Activated naive CD8-positive, alpha-beta T cell treated with anti-CD3 and anti-CD28 coated beads, Interleukin-2, amount 50 U/mL, for 16 hours (primary cell): ENCODE results near the gene PREP.
"Not testable (repeated sequence)": the region's sequence is repeated elsewhere in the genome, so short reads cannot be mapped to it uniquely, and the experiment has no call there.

Experiments used
- DNase-seq: peaks from one replicate; pipeline ENCODE4 v3.0.0-alpha.2; 2020; ENCODE audit warnings: low read depth, low spot score

PREP gene

DNA sequence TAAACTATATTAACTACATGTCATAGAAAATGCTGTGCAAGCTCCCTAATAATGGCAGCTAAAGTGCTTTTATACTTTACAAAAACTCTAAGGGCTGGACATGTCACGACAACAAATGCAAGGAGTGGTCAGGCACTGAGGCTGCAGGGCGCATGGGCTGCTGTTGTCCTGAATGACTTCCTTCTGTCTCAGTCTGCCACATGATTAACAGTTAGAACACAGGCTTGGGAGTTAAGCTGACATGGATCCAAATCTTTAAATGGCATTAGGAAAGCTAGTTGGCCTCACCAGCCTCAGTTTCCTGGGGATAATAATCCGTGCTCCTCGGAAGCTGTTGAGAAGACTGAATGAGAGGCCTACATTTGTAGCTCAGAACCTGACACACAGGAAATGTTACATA is 57.4 kb downstream of the PREP start:
- no peak for DNase-seq

DNA sequence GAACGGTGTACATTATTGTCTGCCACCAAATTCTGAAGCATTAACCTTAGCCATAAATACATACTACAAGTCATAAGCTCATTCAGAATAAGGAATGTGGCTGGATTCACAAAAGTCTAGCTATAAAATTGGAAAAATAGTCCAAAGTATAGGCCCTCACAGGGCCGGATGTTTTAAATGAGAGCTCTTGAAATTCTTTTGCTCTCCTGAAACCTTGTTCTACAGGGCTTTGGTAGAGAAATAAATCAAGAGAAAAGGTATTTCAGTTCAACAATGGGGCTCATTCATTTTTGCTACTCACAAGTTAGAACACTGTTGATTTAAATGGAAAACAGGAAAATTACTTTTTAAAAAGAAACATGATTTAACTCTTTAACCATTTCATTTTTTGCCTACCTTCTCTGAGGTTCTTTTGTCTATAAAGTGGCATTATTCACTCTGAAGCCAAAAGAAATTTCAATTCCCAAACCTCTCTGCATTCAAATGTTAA is 58.0 kb downstream of the PREP start:
- DNase-seq: no peak

DNA sequence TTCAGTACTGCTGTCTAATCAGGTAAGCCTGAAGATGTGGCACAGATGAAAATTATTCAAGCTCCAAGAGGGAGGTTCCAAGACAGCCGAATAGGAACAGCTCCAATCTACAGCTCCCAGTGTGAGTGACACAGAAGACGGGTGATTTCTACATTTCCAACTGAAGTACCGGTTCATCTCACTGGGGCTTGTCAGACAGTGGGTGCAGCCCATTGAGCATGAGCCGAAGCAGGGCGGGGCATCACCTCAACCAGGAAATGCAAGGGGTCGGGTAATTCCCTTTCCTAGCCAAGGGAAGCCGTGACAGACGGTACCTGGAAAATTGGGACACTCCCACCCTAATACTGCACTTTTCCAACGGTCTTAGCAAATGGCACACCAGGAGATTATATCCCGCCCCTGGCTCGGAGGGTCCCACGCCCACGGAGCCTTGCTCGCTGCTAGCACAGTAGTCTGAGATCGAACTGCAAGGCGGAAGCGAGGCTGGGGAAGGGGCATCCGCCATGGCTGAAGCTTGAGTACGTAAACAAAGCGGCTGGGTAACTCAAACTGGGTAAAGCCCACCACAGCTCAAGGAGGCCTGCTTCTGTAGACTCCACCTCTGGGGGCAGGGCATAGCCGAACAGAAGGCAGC is 64.4 kb downstream of the PREP start:
- DNase-seq: not testable (repeated sequence)

DNA sequence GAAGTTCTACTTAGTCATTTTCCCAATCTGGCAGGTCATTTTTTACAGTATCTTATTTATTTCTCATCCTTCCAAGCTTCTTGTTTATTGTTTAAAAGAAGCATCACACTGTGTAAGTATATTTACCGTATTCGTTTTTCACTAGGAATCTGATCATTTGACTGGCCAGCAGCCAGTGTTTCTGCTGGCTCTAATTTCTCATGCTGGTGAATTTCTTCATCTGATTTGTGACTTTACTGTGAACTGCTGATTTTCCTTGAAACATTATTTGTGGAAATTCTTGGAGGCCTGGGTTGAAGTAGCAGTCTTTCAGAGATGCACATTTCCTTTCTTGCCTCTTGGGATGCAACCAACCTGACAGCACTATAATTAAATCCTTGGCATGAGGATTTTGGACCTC is 65.9 kb downstream of the PREP start:
- no peak for DNase-seq

DNA sequence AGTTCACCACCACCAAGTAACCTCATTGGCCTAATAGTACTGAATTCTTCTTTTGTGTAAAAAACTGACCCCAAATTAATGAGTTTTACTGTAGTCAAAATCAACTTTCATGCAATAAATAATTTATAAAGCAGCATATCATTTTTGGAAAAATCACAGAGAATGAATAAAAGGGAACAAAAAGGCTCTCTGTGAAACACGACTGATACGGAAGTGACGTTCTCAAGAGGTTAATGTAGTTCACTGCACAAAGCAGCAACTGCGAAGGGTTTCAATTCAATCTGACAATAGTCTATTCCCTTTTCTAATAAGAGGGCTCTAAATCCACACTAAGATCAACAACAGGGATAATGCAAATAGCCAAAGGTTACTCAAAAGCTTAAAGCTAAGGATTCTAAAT is 70.3 kb downstream of the PREP start:
- DNase-seq: no peak

DNA sequence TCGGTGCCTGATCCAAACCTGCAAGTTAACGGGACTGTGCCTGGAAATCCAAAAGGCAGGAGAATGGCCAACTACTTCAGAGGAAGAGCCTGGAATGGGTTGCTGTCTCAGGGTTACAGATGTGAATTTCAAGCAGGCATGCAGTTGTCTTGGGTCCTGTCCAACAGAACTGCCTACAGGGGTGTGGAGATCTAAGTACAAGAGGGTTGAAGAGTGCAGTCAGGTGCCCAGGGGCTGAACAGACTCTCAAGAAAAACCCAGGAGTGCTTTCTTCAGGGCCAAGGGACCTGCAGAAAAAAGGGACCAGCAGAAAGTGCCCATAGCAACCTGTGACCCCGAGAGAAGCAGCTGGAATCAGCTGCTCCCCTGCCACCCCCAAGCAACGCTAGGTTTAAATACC is 71.0 kb downstream of the PREP start:
- no peak for DNase-seq

DNA sequence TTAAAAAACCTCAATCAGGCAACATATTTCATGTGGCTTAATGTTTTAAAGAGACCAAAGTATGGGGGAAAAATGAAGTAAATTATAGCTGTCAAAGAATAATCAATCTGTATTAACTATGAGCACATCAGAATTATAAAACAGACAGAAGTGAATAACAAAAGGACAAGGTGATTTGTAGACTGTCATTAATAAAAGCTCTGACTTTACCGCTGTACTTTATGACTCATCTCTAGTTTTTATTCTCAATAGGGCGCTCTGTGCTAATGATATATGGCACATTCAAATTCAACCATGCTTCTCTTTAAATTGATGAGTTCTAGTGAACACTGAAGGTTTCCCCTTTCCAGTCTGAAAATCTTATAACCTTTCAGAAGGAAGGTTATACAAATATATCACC is 72.0 kb downstream of the PREP start:
- DNase-seq: no peak

DNA sequence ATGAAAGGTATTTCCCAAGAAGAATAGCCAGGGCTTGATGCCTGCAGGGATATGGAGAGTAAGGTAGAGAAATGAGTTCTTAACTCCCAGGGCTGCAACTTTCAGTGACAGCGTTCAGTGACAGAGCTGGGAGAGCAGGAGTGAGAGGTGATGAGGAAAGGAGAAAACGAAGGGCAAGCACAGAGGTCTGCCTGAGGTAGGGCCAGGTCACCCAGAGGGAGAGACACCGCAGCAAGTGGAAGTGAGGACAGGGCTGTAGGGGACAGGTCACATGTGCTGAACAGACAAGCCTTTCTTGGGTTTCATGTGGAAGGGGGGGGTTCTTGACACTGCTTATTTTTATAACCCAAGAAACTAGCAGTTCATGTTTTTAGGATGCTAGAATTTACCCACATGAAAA is 72.5 kb downstream of the PREP start:
- DNase-seq: no peak

DNA sequence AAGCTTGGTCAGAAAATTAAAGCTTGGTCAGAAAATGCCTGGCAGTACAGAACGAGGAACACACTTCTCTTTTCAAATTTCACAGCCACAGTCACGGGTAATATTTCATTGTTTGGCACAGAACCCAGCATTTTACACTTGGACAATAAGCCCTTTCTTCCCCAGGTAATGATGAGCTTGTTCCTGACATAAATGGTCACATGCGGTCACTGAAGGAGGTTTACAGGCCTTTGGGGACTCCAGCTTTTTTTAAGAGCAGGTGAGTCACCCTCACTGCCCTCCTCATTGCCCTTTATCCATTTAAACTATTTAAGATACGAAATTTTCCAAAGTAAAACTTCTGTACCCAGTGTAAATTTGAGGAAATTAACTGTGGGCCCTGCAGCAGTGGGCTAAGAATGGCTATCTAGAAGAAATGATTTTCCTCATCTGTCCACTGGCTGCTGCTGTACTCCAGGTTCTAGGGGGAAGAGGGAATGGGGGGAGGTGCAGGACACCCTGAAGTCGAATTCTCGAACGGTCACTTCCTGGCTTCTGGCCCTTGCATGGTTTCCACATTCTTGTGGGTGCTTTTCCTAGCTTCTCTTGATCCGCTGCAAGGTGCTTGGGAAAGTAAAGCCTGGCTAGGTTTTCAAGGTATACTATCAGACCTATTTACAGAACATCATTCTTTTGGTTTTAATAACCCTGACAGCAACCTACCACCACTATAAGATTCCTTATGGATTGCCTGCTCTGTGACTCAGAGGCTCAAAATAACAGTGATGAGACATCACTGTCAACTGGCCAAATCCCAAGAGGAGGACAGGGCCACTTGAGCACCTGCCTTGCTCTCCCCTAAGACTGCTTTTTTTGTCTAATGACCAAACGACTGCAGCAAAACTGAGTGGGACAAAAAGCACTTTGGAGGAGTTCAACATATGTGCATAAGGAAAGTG is 75.8 kb downstream of the PREP start:
- no peak for DNase-seq

DNA sequence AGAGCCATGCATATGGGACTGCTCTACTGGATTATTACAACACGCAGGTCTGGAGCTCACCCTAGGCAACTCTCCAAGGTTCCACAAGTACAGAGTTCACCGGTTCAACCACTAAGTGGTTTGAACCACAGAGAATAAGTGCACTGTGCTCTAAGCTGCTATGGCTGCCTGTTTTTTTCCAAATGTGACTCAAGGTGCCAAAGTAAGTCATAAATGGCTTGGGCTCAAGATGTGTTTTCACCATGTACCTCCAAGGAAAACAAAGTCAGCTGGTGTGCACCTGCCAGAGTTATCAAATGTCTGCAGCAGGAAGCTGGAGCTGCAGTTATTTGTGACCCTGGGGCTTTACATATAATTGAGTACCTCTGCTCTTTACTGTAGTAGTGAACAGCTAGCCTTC is 76.7 kb downstream of the PREP start:
- DNase-seq: no peak

DNA sequence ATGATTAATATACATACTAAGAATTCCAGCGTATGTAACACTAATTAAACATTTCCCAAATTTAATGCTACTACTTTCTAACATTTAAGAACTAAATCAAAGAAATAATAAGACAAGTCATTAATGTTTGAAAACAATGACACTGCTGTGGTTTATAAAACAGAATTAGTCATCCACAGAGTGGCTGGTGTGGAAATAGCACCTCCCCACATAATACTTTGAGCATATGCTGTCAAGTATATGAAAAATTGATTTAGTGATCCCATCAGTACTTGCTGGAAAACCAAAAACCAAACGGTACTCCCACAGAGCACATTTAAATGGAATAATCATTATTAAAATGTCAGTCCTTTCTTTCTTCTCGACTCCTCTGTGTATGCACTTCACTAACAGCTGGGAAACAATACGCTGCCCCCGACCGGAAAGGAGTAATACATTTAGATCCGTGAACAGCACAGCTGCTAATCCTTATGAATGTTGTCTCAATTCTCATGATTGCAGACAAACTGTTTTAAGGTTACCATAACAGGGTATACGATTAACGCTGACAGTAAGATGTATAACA is 78.4 kb downstream of the PREP start:
- DNase-seq: no peak

DNA sequence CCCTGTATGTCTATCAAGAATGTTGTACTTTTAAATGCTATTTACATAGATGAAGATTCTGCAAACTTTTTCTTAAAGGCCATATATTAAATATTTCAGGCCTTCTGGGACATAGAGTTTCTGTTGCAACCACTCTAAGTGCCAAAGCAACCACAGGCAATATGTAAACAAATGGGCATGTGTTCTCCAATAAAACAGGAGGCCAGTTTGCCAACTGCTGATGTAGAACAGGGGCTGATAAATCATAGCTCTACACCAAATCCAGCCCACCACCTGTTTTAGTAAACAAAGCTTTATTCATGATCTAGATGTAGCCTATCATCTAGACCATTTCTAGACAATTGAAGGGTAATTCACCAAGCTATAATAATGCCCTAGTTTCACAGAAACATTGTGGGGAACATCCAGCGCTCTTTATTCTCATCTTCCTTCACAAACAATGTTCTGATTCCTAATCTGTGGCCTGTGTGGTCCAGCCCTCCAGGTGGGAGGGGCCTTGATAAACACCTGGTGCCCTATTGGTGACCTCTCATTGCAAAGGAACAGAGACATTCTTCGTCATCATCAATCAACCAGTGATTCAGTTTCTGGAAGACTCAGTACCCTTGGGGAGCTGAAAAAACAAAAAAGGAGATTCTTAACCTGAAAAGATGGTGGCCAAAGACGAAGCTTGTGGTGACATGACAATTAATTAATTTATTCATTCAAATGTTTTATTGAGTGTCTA is 80.2 kb downstream of the PREP start:
- DNase-seq: no peak

DNA sequence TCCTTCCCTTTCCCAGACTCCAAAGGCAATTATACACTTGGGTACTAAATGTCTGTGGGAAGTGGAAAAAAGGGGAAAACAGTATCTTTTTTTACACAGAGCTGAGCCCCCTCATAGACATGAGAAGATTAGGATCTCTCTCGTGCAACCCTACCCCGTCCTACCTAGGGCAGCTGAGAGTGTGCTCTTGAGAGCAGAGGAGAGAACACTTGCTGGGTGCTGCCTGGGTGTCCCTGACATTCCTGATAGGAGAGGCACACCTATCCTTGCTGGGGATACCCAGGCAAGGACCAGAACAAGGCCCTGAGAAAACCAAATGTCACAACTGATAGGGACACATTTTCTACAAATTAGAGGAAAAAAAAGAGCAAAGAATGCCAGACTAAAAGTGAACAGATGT is 81.2 kb downstream of the PREP start:
- DNase-seq: no peak

DNA sequence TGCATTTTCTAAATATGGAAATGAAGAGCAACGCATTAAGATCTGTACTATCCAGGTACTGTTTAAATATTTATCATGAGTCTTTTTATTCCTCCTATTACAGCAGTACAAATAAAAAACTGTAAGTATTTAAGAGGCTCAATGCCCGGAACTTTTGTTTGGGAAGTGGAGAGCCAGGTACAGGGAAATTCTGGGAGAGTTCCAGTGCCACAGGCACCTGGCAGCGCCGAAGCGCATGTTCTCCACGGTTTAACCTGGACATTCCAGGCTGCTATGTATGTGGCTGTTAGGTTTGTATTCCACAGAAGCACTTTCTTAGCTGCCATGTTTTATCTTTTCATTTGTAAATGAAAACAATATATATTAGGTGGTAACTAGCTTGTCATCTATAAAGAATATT is 81.7 kb downstream of the PREP start:
- no peak for DNase-seq

DNA sequence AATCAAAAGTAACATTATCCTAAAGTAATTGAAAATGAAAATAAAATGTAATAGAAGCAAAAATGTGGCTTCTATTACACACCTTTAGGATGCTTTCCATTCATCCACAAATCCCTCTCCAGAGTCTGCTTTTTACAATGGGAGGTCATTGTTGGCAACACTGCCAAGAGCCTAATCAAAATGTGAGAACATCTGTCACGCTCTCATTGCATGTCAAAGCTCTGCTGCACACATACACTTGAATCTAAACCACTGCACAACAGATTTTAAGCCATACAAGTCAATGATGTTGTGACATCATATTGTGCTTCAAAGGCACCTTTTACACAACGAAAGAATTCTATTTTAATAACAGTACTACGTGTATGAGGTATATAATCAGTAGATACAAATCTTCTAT is 82.1 kb downstream of the PREP start:
- DNase-seq: no peak

DNA sequence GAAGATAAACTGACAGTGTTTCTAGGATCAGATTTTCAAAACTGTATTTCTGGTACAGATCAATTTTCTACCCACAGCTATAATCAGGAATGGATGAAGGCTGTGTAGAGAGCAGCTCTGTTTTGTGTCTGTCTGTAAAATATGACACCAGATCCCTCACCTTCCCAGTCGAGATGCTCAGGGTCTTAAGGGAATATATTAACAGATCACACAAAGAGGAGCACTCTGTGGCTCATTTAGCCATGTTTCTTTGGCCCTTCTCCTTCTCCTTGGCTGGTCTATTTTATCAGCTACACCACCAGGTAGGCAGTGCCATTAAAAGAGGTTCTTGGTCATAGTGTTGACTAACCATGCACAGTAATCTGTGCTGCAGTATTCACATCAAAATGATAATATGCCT is 82.6 kb downstream of the PREP start:
- DNase-seq: no peak

DNA sequence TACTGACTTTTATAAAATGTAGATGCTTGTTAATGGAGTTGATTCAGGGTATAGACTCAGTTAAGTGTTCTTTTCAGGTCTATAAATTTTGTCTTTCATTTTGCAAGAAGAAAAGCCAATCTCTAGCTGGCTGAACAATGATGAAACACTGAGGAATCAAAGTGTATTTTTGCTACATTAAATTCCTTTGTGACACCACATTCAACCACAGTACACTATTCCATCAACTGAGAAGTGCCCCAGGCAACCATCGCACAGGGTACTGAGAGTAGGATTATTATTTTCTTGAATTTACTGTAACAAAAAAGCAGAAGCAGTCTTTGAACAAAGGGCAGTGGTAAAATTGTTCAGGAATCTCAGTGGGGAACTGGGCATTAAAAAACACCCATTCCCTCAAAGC is 83.6 kb downstream of the PREP start:
- DNase-seq: no peak

DNA sequence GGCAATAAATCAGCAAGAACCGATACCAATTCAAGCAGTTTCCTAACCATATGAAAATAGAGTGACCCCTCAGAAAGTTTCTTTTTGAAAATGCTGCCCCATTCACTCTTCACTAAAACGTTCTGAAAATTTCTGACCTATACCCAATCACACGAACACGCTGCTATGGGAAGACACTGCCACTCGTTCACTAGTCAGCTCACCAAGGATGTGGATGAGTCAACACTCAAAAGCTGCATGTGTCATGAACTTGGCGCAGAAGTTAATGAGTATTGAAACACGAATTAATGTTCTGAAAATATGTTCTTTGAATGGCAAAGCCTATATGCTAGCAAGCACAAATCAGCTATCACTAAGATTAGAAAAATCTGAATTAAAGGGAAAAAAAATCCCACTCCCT is 84.2 kb downstream of the PREP start:
- no peak for DNase-seq

DNA sequence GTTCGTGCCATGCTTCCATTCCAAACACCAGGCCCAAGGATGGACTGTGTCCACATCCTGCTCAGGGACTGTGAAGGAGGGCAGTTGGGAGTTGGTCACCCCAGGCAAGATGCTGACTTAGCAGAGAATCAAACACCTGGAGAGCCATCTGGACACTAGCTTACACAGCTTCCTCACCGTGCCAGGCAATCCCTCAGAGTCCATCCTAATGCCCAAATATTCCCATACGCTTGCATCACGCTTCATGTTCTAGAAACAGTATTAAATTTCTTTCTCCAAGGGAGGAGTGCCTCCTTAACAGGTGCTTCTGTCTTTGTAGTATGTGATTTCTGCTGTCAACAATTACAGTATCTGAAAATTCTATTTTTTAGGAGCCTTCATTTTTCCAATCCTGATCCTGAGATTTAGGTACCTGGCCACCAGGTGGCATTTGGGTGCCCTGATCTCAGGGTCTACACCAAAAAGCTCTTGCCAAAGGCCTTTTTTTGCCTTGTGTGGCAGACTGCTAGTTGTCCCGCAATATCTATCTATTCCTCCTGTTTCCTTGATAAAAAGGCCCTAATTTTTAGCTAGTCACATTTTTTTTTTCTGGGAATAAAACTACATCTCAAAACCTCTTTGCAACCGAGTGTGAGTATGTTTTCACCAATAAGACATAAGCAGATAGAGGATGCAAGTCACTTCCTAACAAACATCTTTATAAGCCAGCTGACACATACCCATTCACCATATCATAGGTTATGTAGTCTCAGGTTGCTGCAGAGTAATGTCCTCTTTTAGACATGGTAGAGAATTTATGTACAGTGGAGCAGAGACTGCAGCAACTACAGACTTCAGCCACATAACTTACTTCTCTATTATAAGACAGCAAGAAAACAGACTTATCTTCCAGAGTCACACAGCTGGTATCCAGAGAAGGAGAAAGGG is 85.0 kb downstream of the PREP start:
- DNase-seq: no peak

DNA sequence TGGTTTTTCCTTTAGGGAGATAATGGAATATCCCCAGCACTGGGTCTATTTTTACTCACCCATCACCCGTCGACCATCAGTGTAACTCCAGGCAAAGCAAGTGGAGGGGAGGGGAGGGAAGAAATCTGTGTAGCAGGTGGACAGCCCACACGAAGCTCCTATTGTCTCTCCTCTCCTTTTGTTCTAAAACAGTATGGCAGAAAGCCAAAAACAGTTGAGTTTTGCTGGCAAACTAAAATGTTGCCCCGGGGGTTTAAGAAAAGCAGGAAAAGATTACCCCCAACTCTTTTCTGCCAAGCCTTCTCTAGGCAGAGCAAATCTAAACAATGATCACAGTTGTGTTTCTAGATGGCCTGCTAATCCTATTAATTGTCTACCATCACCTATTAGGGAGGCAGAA is 89.7 kb downstream of the PREP start:
- no peak for DNase-seq

DNA sequence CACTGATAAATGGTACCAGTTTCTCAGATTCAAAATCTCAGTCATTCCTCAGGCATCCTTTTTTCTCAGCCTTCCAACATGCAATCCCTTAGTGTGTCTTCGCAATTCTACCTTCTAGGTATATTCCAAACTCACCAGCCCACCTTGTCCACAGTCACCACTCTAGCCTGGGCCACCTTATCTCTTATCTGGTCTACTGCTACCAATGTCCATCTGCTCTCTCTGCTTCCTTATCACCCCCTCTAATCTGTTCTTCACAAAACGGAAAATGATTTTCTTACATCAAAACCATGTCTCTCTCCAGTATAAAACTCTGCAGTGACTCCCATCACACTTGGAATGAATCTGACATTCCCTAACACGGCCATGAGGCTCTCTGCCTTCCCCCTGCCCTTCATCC is 91.9 kb downstream of the PREP start:
- DNase-seq: no peak
